Measurements from ENCODE around the gene GLCE.

DNA sequence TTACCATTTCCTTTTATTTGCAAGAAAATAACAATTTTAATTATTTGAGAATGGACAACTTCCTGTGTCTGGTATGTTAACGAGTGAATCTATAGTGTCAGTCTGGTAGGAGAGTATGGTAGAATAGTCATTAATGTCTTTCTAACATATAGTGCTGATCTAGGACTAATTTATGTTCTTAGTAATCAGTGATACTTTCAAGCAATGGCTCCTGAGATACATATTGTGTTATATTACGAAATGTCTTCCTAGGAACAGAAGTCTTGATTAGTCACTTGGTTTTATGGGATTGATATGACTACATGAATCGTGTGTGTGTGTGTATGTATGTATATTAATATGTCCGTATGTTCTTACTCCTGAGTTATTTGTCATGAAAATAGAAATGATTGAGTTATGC lies 71.7 kb downstream of the GLCE start:
- TF ChIP-seq TAF1 (IDR thresholded peaks at IDR 0.05; ENCODE audit: low read depth, low read length), result no peak
- TF ChIP-seq POLR2A (IDR thresholded peaks at IDR 0.05; ENCODE audit: low read depth, low read length), result no peak
- no peak for TF ChIP-seq POLR2AphosphoS5 (IDR thresholded peaks at IDR 0.05; ENCODE audit: low read depth, low read length)
- TF ChIP-seq POU2F2 (IDR thresholded peaks at IDR 0.05; ENCODE audit: low read depth, low read length), result no peak
- no peak for TF ChIP-seq SPI1 (IDR thresholded peaks at IDR 0.05; ENCODE audit: low read depth, low read length)
